GM18508 (cell line): ENCODE results near the gene EDEM1.

Source experiments
- ATAC-seq: cut with Tn5 transposase; IDR thresholded peaks from one replicate; pipeline ENCODE4 v1.9.1; 2021; ENCODE audit warnings: moderate number of reproducible peaks; ENCODE audit not compliant: insufficient read depth, unreplicated experiment

EDEM1 gene

GRCh38 chr3:5264093-5264600, 76.6 kb downstream of the EDEM1 start:
- ATAC-seq: no peak

- ATAC-seq: no peak
These were observed 77.6 kb downstream of the EDEM1 start for GRCh38 chr3:5264896-5265770.

GRCh38 chr3:5267252-5267651, 79.7 kb downstream of the EDEM1 start:
- no peak for ATAC-seq

GRCh38 chr3:5267889-5268288, 80.4 kb downstream of the EDEM1 start:
- no peak for ATAC-seq
